AG09319 (cell line): ENCODE data around the gene PTPRM.
"Not testable (repeated sequence)": the region's sequence is repeated elsewhere in the genome, so short reads cannot be mapped to it uniquely, and the experiment has no call there.

Source experiments
- DNase-seq: peaks from one replicate; pipeline ENCODE4 v3.0.0-alpha.2; 2010; ENCODE audit warnings: low read depth; ENCODE audit errors: extremely low read depth
- CTCF ChIP-seq: IDR thresholded peaks from 2 replicates; pipeline ENCODE4 v1.5.1; 2011; ENCODE audit warnings: low read depth, mild to moderate bottlenecking, inconsistent platforms, low read length, moderate library complexity

PTPRM gene

GRCh38 chr18:8049147-8049546 is 482.0 kb downstream of the PTPRM start:
- no peak for DNase-seq
- TF ChIP-seq CTCF: no peak

GRCh38 chr18:8050616-8051329 is 483.7 kb downstream of the PTPRM start:
- TF ChIP-seq CTCF: no peak
- no peak for DNase-seq

GRCh38 chr18:8051453-8051852 is 484.3 kb downstream of the PTPRM start:
- no peak for TF ChIP-seq CTCF
- DNase-seq: no peak

GRCh38 chr18:8052237-8052701 is 485.2 kb downstream of the PTPRM start:
- no peak for DNase-seq
- TF ChIP-seq CTCF: no peak

- DNase-seq: no peak
Observed at GRCh38 chr18:8056723-8057122, 489.6 kb downstream of the PTPRM start.

GRCh38 chr18:8063152-8063551 is 496.0 kb downstream of the PTPRM start:
- not testable (repeated sequence) for DNase-seq

More at GRCh38 chr18:8056723-8057122, 489.6 kb downstream of the PTPRM start:
- TF ChIP-seq CTCF: no peak

GRCh38 chr18:8063733-8064132 is 496.6 kb downstream of the PTPRM start:
- TF ChIP-seq CTCF: no peak
- DNase-seq: no peak

- no peak for TF ChIP-seq CTCF
- DNase-seq: no peak
Observed at GRCh38 chr18:8065284-8065683, 498.2 kb downstream of the PTPRM start.
